ENCODE data around the gene COL20A1.

The COL20A1 gene

DNA sequence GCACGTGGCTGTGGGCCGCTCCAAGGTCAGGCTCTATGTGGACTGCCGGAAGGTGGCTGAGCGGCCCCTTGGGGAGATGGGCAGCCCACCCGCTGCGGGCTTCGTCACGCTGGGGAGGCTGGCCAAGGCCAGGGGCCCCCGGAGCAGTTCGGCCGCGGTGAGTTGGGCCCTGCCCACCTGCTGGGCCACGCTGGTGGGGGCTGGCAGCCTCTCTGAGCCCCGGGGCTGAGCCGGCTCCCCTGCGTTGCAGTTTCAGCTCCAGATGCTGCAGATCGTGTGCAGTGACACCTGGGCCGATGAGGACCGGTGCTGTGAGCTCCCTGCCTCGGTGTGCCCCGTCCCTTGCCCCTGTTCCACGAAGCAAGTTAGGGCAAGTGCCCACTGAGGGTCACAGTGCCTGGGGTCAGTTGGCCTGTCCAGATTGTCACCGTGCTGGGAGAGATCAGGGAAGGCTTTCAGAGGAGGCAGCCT lies 27.1 kb downstream of the COL20A1 start:
- DNase-seq (ENCODE audit: low spot score) = no peak

DNA sequence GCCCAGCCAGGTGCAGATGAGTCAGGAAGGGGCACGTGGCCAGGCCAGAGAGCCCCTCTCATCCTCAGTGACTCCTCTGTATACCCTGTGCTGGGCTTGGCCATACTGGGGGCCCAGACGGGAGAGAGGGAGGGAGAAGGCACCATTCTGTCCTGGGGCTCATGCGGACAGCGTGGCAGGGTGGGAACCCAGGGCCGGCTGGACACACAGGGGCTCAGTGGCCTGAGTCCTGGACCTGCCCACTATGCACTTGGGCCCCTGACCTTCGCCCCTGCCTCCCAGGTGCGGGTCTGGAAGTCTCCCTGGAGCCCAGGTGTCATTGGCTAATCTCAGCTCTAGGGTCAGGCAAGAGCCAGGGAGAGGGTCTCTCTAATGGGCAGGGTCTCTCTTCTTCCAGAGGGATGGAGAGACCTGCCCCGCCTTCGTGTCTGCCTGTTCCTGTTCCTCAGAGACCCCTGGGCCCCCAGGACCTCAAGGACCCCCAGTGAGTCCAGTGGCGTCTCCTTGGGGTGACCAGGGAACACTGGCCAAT lies 27.7 kb downstream of the COL20A1 start:
- no peak for DNase-seq (ENCODE audit: low spot score)

- DNase-seq (ENCODE audit: low spot score) = no peak
Observed at GRCh38 chr20:63321148-63321831, 28.3 kb downstream of the COL20A1 start.

DNA sequence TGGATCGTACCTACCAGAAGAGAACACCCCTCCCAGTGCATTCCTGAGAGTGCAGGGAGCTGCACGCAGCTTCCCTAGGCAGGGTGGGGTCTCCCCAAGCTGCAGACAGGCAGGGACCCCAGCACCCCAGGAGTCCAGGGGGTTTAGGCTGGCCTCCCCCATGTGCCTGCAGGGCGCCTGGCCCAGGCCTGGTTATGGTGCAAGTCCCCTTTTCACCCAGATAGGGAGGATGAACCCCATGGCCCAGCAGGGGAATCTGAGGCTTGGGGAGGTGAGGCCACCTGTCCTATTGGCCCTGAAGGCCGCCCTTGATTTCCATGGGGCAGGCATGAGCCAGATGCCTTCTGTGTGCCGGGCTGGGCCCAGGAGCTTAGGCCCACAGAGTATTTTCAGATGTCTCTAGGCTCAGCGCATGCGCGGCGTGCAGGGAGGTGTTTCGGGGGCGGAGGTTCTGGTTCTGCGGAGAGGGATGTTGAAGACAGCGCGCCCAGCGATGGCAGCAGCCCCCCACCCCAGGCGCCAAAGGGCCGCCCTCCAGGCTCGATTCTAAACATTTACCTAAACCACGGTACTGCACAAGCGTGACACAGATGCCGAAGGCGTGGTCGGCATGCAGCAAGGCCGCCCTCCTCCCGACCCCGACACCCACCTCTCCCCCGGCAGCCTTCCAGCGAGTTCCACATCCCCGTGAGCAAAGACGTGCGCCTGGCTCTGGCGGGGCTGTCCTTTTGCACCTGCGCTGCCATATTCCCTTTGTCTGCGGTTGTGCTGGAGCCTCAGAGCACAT lies 29.4 kb downstream of the COL20A1 start:
- DNase-seq (ENCODE audit: low spot score) = no peak

DNA sequence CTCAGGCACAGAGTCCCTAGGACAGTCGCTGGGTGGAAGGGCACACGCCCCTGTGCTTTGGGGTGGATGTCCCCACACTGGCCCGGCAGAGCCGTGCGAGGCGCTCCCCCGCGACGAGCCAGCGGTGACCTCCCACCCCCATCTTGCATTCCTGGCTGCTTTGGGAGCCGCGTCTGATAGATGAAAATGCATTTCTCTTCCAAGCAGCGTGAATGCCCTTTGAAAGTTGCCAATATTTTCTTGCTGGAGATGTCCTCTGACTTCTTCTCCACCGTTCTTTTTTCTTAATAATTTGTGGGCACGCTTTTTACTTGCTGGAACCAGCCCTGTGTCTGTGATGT lies 29.9 kb downstream of the COL20A1 start:
- DNase-seq (ENCODE audit: low spot score) = no peak

- no peak for DNase-seq (ENCODE audit: low spot score)
Observed at GRCh38 chr20:63323357-63323981, 30.5 kb downstream of the COL20A1 start.

DNA sequence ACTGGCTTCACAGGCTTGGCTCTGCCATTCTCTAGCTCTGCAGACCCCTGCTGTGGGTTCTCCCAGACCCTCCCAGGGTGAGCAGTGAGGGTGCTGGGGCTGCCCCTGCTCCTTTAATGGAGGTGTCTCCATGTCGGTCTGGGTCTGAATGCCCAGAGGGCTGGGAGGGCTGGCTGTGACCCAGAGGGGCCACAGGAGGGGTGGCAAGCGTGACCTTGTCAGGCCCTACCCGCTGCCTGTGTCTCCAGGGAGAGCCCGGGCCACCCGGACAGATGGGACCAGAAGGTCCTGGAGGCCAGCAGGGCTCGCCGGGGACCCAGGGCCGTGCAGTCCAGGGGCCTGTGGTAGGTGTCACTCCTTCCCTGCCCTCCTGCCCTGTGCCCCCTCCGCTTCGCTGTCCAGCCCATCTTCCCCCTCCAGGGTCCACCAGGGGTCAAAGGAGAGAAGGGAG lies 32.1 kb downstream of the COL20A1 start:
- DNase-seq (ENCODE audit: low spot score) = no peak

- DNase-seq (ENCODE audit: low spot score) = no peak
Observed at GRCh38 chr20:63325554-63326313, 32.7 kb downstream of the COL20A1 start.

DNA sequence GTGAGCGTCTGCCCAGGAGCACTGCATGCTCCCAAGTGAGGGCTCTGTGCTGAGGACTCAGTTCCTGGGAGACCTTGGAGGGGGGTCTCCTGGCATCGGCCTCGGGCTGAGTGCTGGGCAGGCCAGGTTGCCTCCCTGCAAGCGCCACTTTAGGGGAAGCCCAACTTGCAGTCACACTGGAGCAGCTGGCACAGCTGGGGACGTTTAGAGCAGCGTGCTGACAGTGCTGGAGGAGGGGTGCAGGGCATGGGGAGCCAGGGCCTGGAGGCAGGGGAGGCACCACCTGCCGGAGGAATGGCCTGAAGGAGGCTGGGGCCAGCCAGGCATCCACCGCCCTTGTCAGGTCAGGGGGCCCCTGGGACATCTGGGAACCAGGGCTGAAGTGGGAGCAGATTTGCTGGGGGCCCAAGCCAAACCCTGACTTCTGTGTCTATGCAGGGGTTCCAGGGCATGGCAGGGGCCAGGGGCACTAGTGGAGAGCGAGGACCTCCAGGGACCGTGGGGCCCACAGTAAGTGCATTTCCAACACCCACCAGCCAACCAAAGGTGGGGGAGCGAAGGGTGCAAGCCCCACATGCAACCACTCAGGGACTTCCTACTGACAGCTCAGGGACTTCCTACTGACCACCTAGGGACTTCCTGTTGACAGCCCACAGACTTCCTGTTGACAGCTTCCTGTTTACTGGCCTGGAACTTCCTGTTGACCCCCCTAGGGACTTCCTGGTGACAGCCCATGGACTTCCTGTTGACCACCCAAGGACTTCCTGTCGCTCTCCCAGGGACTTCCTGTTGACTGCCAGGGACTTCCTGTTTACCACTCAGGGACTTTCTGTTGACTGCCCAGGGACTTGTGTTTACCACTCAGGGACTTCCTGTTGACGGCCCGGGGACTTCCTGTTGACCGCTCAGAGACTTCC lies 33.6 kb downstream of the COL20A1 start:
- DNase-seq (ENCODE audit: low spot score) = no peak

GRCh38 chr20:63327231-63327745 lies 34.3 kb downstream of the COL20A1 start:
- no peak for DNase-seq (ENCODE audit: low spot score)

- no peak for DNase-seq (ENCODE audit: low spot score)
Observed at GRCh38 chr20:63328026-63328700, 35.2 kb downstream of the COL20A1 start.

- DNase-seq (ENCODE audit: low spot score) = no peak
Observed at GRCh38 chr20:63328718-63329275, 35.8 kb downstream of the COL20A1 start.

DNA sequence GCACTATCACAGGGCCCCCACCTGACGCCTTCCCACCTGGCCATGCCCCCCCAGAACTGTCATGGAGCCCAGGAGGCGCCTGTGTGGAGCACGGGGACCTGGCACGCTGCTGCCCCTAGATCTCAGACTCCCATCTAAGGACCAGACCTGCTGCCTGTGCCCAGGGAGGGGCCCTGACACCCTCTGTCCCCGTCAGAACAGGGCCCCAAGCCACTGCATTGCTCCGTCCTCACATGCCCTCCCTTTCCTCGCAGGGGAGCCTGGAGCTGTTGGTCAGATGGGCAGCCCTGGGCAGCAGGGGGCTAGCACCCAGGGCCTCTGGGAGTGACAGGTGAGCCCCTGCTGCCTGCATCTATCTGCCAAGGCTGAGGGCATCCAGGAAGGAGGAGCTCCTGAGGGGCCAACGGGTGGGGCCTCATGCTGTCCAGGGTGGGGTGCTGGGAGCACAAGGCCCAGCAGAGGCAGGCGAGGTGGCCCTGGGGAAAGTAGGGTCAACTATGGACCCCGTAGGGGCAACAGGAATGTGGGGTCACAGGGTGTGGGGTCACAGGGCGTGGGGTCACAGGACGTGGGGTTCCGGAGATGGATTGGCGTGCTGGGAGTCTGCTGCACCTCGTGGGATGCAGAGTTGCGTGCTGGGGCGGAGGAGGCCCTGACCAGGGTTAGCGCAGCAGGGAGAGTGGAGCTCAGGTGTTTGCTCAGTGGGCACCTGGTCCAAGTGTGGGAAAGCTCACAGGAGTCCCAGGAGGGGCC lies 36.5 kb downstream of the COL20A1 start:
- no peak for DNase-seq (ENCODE audit: low spot score)

- no peak for DNase-seq (ENCODE audit: low spot score)
Observed at GRCh38 chr20:63330084-63330760, 37.2 kb downstream of the COL20A1 start.

DNA sequence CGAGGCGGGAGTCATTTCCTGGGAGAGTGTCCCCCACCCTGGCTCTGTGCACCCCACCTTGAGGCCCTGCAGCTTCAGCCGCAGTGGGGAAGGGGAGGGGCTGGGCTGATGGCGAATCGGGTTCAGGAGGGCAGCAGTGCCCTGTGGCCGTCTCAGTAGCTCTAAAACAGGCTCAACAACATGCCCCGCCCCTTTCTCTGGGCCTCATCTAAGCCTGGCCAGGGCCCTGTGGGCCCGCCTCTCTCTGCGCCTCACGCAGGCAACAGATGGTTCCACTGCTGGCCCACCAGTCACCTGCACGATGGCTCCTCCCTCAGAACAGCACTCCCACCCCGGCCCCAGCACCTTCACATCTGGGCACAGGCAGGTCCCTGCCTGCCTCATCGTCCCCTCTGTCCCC lies 38.0 kb downstream of the COL20A1 start:
- DNase-seq (ENCODE audit: low spot score) = no peak

GRCh38 chr20:63331741-63332400 lies 38.9 kb downstream of the COL20A1 start:
- no peak for DNase-seq (ENCODE audit: low spot score)

DNA sequence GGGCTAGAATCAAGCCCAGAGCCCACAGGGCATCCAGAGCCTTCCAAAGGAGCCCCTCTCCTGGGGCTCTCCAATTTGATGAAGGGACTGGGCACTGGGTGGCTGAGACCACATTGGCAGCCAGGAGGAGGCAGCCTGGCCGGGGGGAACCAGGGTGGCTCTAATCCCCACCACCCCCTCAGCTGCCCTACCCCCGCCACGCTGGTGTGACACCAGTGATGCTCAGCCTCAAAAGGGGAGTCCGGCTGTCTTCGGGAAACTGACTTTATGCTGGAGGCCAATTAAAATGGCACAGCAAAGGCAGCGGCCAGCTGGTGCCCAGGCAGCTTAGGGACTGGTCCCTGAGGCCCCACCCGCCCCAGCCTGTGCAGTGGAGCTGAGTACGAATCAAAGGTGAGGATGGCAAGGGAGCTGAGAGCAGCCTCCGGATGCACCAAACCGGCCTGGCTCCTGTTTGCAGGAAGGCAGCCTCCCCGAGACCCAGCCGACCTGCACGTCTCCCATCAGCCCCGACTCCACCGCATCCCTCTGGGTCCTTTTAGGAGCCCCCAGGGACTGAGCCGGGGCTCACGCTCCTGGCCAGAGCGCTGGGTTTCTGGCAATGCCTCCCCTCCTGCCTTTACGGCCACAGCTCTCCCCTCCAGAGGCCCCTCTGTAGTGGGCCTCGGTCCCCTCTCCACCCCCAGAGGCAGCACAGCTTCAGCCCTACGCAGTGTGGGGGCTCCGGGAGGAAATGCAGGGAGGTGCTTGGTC lies 39.7 kb downstream of the COL20A1 start:
- no peak for DNase-seq (ENCODE audit: low spot score)
